ENCODE measurements around the gene LIPH. TPM values are rescaled to one million over a fixed set of nuclear protein-coding genes. Genes with fewer than 3 reads are reported as not detected.

Gene LIPH
- total and polyA plus RNA-seq, 11 donors = 0.04 to 1.4 (median 0.36) TPM

DNA sequence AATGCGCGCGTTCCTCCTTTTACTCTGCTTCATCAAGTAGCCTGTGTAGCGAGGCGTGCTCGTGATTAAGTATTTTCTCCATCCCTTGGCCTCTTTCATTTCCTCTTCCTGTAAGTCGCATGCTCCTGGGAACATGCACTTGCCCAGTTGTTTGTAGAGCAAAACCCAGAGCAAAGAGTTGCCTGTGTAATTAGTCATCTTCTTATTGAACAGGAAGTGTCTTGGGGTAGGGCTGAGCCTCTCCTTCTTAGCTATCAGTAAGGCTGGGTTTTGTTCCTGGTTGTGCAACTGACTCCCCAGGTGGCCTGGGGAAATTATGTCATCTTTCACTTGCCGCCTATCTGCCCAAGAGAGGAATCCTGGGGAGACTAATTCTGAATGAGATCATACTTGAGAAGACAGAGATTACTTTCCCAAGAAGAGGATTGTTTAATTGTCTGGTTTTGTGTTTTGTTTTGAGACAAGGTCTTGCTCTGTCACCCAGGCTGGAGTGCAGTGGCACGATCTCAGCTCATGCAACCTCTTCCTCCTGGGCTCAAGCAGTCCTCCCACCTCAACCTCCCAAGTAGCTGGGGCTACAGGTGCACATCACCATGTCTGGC is 14.9 kb downstream of the LIPH start:
- 30 to 44% (median 39%) methylated on average over 9 of the region's 9 CpGs for WGBS, 4 donors
- no peak overlapping the region for H3K4me3 ChIP-seq
- H3K9me3 ChIP-seq = no peaks in the 10 kb centered on the region
- no peaks in the 10 kb centered on the region for H3K36me3 ChIP-seq
- peak overlapping the region in 10 of 12 donors; percentile 2 to 64 (median 44) for H3K27ac ChIP-seq
- no peaks in the 10 kb centered on the region for H3K27me3 ChIP-seq
- intact Hi-C loops (cut with DNase I) = no loop called here
- ATAC-seq = peak; percentile 85 to 98 (median 96)
- peak in 4 of 5 donors; percentile 14 to 57 (median 38) for DNase-seq
- no peak for TF ChIP-seq POLR2A (IDR thresholded peaks at IDR 0.05)
- TF ChIP-seq, protein P1, sequence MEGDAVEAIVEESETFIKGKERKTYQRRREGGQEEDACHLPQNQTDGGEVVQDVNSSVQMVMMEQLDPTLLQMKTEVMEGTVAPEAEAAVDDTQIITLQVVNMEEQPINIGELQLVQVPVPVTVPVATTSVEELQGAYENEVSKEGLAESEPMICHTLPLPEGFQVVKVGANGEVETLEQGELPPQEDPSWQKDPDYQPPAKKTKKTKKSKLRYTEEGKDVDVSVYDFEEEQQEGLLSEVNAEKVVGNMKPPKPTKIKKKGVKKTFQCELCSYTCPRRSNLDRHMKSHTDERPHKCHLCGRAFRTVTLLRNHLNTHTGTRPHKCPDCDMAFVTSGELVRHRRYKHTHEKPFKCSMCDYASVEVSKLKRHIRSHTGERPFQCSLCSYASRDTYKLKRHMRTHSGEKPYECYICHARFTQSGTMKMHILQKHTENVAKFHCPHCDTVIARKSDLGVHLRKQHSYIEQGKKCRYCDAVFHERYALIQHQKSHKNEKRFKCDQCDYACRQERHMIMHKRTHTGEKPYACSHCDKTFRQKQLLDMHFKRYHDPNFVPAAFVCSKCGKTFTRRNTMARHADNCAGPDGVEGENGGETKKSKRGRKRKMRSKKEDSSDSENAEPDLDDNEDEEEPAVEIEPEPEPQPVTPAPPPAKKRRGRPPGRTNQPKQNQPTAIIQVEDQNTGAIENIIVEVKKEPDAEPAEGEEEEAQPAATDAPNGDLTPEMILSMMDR (IDR thresholded peaks at IDR 0.05) = no peak
- peaks cover 0 to 15% (median 0%) of the 10 kb centered on the region in 12 donors for H3K4me1 ChIP-seq

DNA sequence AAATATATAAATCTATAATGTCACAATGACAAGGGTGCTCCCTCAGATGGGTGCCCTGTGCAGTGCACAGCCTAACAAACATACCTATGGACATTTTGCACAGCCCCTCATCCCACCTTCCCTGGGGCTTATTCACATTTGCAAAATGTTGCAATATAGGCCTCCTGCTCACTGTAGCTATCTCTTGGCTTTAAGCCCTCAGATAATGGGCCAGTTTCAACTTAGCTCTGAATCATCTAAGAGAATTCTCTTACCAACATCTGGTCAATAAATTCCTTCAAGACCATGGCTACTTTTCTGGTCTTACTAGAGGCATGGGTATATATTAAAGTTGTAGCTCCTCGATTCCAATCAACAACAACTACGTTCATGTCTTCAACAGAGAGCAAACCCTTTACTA is 17.9 kb downstream of the LIPH start:
- no peaks in the 10 kb centered on the region for H3K36me3 ChIP-seq
- TF ChIP-seq, protein P1 (IDR thresholded peaks at IDR 0.05) = no peak
- TF ChIP-seq POLR2A (IDR thresholded peaks at IDR 0.05) = no peak
- H3K27me3 ChIP-seq = no peaks in the 10 kb centered on the region
- no peak overlapping the region for H3K4me3 ChIP-seq
- no peaks in the 10 kb centered on the region for H3K9me3 ChIP-seq
- intact Hi-C loops (cut with DNase I) = no loop called here
- 81 to 92% (median 89%) methylated on average over 2 of the region's 2 CpGs for WGBS, 4 donors
- ATAC-seq = no peak
- H3K4me1 ChIP-seq = peaks cover 0 to 15% (median 0%) of the 10 kb centered on the region in 12 donors
- no peak overlapping the region for H3K27ac ChIP-seq
- DNase-seq = no peak

DNA sequence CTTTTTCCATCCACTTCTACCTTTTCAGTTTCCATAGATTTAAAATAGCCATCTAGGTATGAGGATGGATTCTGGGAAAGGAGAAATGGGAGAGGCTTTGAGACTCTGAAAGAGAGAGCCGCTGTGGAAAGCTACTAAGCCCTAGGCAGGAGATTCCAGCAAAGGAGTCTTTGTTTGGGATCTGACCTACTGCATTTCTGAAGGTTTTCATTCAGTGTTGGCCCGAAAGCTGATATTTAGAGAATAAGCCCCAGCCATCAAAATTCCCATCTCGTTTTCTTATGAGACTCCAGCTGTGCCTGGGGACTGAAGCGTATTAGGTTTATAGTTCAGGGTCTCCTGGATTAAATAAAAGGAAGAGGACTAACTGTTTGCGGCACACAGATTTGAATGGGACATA is 19.5 kb downstream of the LIPH start:
- Histone ChIP-seq H3K27ac (no peak overlapping the region), H3K9me3 (no peaks in the 10 kb centered on the region), H3K27me3 (no peaks in the 10 kb centered on the region), H3K36me3 (no peaks in the 10 kb centered on the region), H3K4me3 (no peak overlapping the region), H3K4me1 (peaks cover 0 to 13% (median 0%) of the 10 kb centered on the region in 12 donors)
- DNase-seq = no peak
- ATAC-seq = no peak
- WGBS, 4 donors = 58 to 70% (median 63%) methylated on average over 5 of the region's 5 CpGs
- intact Hi-C loops (cut with DNase I) = no loop called here
- no peak for TF ChIP-seq POLR2A (IDR thresholded peaks at IDR 0.05)
- TF ChIP-seq, protein P1 (IDR thresholded peaks at IDR 0.05) = no peak

DNA sequence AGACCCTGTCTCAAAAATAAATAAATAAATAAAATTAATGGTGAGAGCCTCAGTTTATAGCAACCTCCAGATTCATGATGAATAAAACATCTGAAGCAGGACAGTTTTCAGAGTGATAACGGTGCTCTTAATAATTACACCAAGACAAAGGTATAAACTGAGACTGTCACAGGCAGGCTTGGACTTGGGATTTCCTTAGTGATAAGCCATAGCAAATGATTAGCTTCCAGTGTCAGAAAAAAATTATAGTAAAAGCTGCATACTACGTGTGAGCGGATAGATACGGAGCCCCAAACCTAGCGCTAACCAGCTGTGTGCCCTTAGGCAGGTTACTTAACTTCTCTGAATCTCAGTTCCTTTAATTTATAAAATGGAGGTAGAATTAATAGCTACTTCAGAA is 21.5 kb downstream of the LIPH start:
- ATAC-seq = no peak
- H3K27ac ChIP-seq = no peak overlapping the region
- DNase-seq = no peak
- no peaks in the 10 kb centered on the region for H3K4me1 ChIP-seq
- H3K4me3 ChIP-seq = no peak overlapping the region
- no peaks in the 10 kb centered on the region for H3K27me3 ChIP-seq
- no peak for TF ChIP-seq POLR2A (IDR thresholded peaks at IDR 0.05)
- TF ChIP-seq, protein P1 (IDR thresholded peaks at IDR 0.05) = no peak
- intact Hi-C loops (cut with DNase I) = no loop called here
- WGBS, 4 donors = 51 to 60% (median 55%) methylated on average over 5 of the region's 5 CpGs
- no peaks in the 10 kb centered on the region for H3K36me3 ChIP-seq
- H3K9me3 ChIP-seq = no peaks in the 10 kb centered on the region
